K562 (cell line): ENCODE data around the gene XRCC5. TPM values are rescaled to one million over a fixed set of nuclear protein-coding genes. Genes with fewer than 3 reads are reported as not detected.
A peak's percentile ranks its signal among the peaks of the same experiment; 100 is the strongest.

ENCODE experiments used
- ATAC-seq: fragments of 200-7000 bp; cut with Tn5 transposase; 3 replicates; pipeline ENCODE4 v1.9.1; 2020; ENCODE audit warnings: moderate library complexity
- Bru-seq: library from RNA; stranded (reverse); fragments of 400-500 nt; gene quantifications from one replicate; lab custom pipeline; 2021; lab: Mats Ljungman, UMichigan
- BruChase-seq, 2 experiments: library from RNA; stranded (reverse); fragments of 400-500 nt; gene quantifications; one replicate each; lab custom pipeline; 2021; lab: Mats Ljungman, UMichigan
- BruUV-seq: library from RNA; stranded (reverse); fragments of 400-500 nt; replicated peaks from 2 replicates; lab custom pipeline; 2021; lab: Mats Ljungman, UMichigan
- CTCF ChIA-PET: fragments of 300-600 bp; formaldehyde crosslinking; extraction: SDS; loops from one replicate; lab custom pipeline; 2021; ENCODE audit warnings: low intra/inter-chr PET ratio; lab: Yijun Ruan, JAX
- POLR2A ChIA-PET: fragments of 300-600, 350-650 bp; sonication (Branson Sonifier 250); formaldehyde crosslinking; extraction: SDS; loops from one replicate; lab custom pipeline; 2021; ENCODE audit warnings: antibody characterized with exemption, inconsistent platforms; lab: Yijun Ruan, JAX
- DNase-seq, 4 experiments: peaks; one replicate each; pipeline versions ENCODE4 v3.0.0 to v3.0.0-alpha.2; 2011 to 2018; ENCODE audit warnings: low spot score in 3 of 4, mixed read lengths in 3 of 4; ENCODE audit errors: extremely low read depth in 1 of 4
- FAIRE-seq: peaks from 2 replicates; lab custom pipeline; 2011; peaks lifted over from hg19 to GRCh38; lab: Jason Lieb, UNC
- H2AFZ ChIP-seq: 2 replicates; pipeline ENCODE4 v1.6.0; 2011; ENCODE audit warnings: low read depth, low read length, control low read depth, inconsistent platforms
- H3K27ac ChIP-seq: fragments of 200-600 bp; 3 replicates; pipeline ENCODE4 v1.8.0; 2011; ENCODE audit warnings: low read depth, mild to moderate bottlenecking, control low read depth, inconsistent platforms, low read length, moderate library complexity, mixed read lengths; ENCODE audit errors: extremely low read depth
- H3K27me3 ChIP-seq, 2 experiments: fragments of 300-600 bp in 1 of 2; 2 replicates in 1 of 2; 3 replicates in 1 of 2; pipeline versions ENCODE4 v1.6.0 to v1.8.0; 2011; ENCODE audit warnings: inconsistent platforms in 2 of 2, low read length in 2 of 2, mild to moderate bottlenecking in 1 of 2, mixed read lengths in 1 of 2, moderate library complexity in 1 of 2; ENCODE audit not compliant: control insufficient read depth in 2 of 2, insufficient read depth in 2 of 2
- H3K36me3 ChIP-seq: fragments of 300-600 bp; 3 replicates; pipeline ENCODE4 v1.8.0; 2011; ENCODE audit warnings: mild to moderate bottlenecking, low read length, inconsistent platforms; ENCODE audit not compliant: control insufficient read depth, insufficient read depth
- H3K4me1 ChIP-seq, 2 experiments: fragments of 200-600 bp in 1 of 2; replicated peaks in 1 of 2; 2 replicates in 1 of 2; 3 replicates in 1 of 2; pipeline versions ENCODE4 v1.5.1 to v1.8.0; 2011; ENCODE audit warnings: inconsistent platforms in 2 of 2, low read length in 2 of 2, mild to moderate bottlenecking in 1 of 2, mixed read lengths in 1 of 2, moderate library complexity in 1 of 2; ENCODE audit not compliant: control insufficient read depth in 2 of 2, insufficient read depth in 2 of 2
- H3K4me2 ChIP-seq: 2 replicates; pipeline ENCODE4 v1.6.1; 2011; ENCODE audit warnings: low read length, control low read depth, inconsistent platforms, mixed read lengths; ENCODE audit not compliant: insufficient read depth
- H3K4me3 ChIP-seq: fragments of 200-600 bp; sonication (generic), shearing (Covaris generic); 2 replicates; pipeline ENCODE4 v1.5.1; 2016; ENCODE audit warnings: control low read depth, inconsistent platforms
- H3K79me2 ChIP-seq: fragments of 200-600 bp; 3 replicates; pipeline ENCODE4 v1.8.0; 2011; ENCODE audit warnings: low read length, inconsistent platforms; ENCODE audit not compliant: control insufficient read depth, insufficient read depth
- H3K9ac ChIP-seq, 2 experiments: 2 replicates each; pipeline versions ENCODE4 v1.6.0 to v1.6.1; 2011; ENCODE audit warnings: low read depth in 2 of 2, low read length in 2 of 2, control low read depth in 1 of 2, inconsistent platforms in 1 of 2, mild to moderate bottlenecking in 1 of 2, mixed read lengths in 1 of 2; ENCODE audit not compliant: insufficient read depth in 1 of 2
- H3K9me1 ChIP-seq: one replicate; pipeline ENCODE4 v1.6.0; 2011; ENCODE audit warnings: inconsistent platforms, mild to moderate bottlenecking, low read length, moderate library complexity; ENCODE audit not compliant: control insufficient read depth, insufficient read depth
- H3K9me3 ChIP-seq: replicated peaks from 2 replicates; pipeline ENCODE4 v1.5.1; 2011; ENCODE audit warnings: low read depth, low read length, inconsistent platforms; ENCODE audit not compliant: control insufficient read depth, insufficient read depth
- H4K20me1 ChIP-seq: replicated peaks from 2 replicates; pipeline ENCODE4 v1.6.1; 2011; ENCODE audit warnings: low read length, inconsistent platforms, mixed read lengths; ENCODE audit not compliant: control insufficient read depth, insufficient read depth
- CREB5 ChIP-seq: fragments of 250-450 bp; sonication (Bioruptor Pico); IDR thresholded peaks from 2 replicates; pipeline ENCODE4 v1.5.0; 2020; ENCODE audit warnings: mild to moderate bottlenecking
- FIP1L1 ChIP-seq: fragments of 200-400 bp; formaldehyde crosslinking; IDR thresholded peaks from 2 replicates; pipeline ENCODE4 v1.6.1; 2018; ENCODE audit warnings: mild to moderate bottlenecking, low read depth, low read length; ENCODE audit not compliant: poor library complexity, severe bottlenecking
- FOXJ3 ChIP-seq: sonication (generic); formaldehyde crosslinking; IDR thresholded peaks from 2 replicates; pipeline ENCODE4 v1.4.0; 2020; ENCODE audit warnings: mild to moderate bottlenecking, missing genetic modification reagents
- PATZ1 ChIP-seq: fragments of 250-450 bp; sonication (Bioruptor Pico); IDR thresholded peaks from 2 replicates; pipeline ENCODE4 v1.5.0; 2020; ENCODE audit warnings: mild to moderate bottlenecking, borderline replicate concordance
- PHF20 ChIP-seq: fragments of 450-650 bp; IDR thresholded peaks from 2 replicates; pipeline ENCODE4 v1.6.1; 2018; ENCODE audit not compliant: partially characterized antibody
- POLR2A ChIP-seq: fragments of 450-650 bp; conservative IDR thresholded peaks from 2 replicates; pipeline ENCODE4 v1.6.1; 2016
- THRA ChIP-seq: fragments of 450-650 bp; IDR thresholded peaks from 2 replicates; pipeline ENCODE4 v1.6.1; 2017; ENCODE audit warnings: mild to moderate bottlenecking, moderate library complexity
- ZKSCAN1 ChIP-seq: fragments of 150-350 bp; IDR thresholded peaks from 2 replicates; pipeline ENCODE4 v1.6.1; 2016; ENCODE audit warnings: low read depth, low read length
- ZNF263 ChIP-seq: sonication (generic); formaldehyde crosslinking; IDR thresholded peaks from 2 replicates; pipeline ENCODE4 v1.8.0; 2022; ENCODE audit warnings: mild to moderate bottlenecking, missing genetic modification reagents, borderline replicate concordance
- ZNF830 ChIP-seq: fragments of 250-450 bp; sonication (Bioruptor Pico); IDR thresholded peaks from 2 replicates; pipeline ENCODE4 v1.5.0; 2021; ENCODE audit warnings: mild to moderate bottlenecking
- WGBS: fragments of 100-300 bp; shearing (Covaris generic); methylation state at CpG from one replicate; pipeline ENCODE4 v1.1.6; 2016; ENCODE audit warnings: low coverage, mixed read lengths; ENCODE audit not compliant: insufficient coverage; ENCODE audit errors: missing lambda C conversion rate; 5-methylcytosine and 5-hydroxymethylcytosine counted together
- in situ Hi-C: fragments of 300-500 bp; cut with MboI; formaldehyde crosslinking; loops from 4 replicates; pipeline ENCODE4 v1.15.0; 2018; ENCODE audit warnings: inconsistent platforms, mixed read lengths
- intact Hi-C: fragments of 100-400 bp; cut with micrococcal nuclease; formaldehyde crosslinking; loops from 2 replicates; pipeline ENCODE4 v1.14.2; 2022
- long read RNA-seq, 3 experiments: library from polyadenylated mRNA in 2 of 3; library from RNA in 1 of 3; unstranded in 2 of 3; stranded (forward) in 1 of 3; transcript quantifications; one replicate each; pipeline ENCODE4 v2.0.0, GENCODE V29; 2019 to 2022
- polyA minus RNA-seq, 3 experiments: library from RNA; depleted of rRNA, polyadenylated mRNA; stranded (reverse); fragments of >200 nt; gene quantifications; 2 replicates each; pipeline ENCODE4 v1.2.3, GENCODE V29; 2011
- polyA plus RNA-seq, 8 experiments: library from polyadenylated mRNA; depleted of rRNA in 4 of 8; stranded (reverse) in 5 of 8; unstranded in 3 of 8; fragments of >200 nt; fragmentation: Nextera tagmentation in 2 of 8; fragmentation: Illumina TruSeq in 1 of 8; extraction: Ambion mirVana in 2 of 8; extraction: Trizol in 1 of 8; gene quantifications; 2 replicates each; pipeline versions ENCODE4 v1.2.1 to v1.2.3, GENCODE V29; 2011 to 2014; ENCODE audit warnings: inconsistent platforms in 1 of 8, missing spikeins in 1 of 8
- total RNA-seq, 7 experiments: library from RNA; depleted of rRNA in 6 of 7; stranded (reverse); fragments of >200 nt in 6 of 7; fragmentation: Illumina TruSeq in 2 of 7; extraction: Trizol in 2 of 7; gene quantifications; 2 replicates each; pipeline versions ENCODE4 v1.2.1 to v1.2.3, GENCODE V29; 2011 to 2021; ENCODE audit warnings: low replicate concordance in 1 of 7

Gene XRCC5
- 167 and 262 TPM in 2 replicates for total RNA-seq (2011; cell fraction: chromatin; rRNA removed; ENCODE audit: low replicate concordance)
- 85.9 and 98.2 TPM in 2 replicates for total RNA-seq (2011; cell fraction: nucleolus; rRNA removed)
- total RNA-seq (2011; cell fraction: nucleoplasm; rRNA removed), result 119 and 135 TPM in 2 replicates
- total RNA-seq (2014; rRNA removed), result 189 and 191 TPM in 2 replicates
- 334 and 394 TPM in 2 replicates for total RNA-seq (2014; rRNA removed; fragmentation: Illumina TruSeq; extraction: Trizol)
- total RNA-seq (2015; rRNA removed; fragmentation: Illumina TruSeq; extraction: Trizol), result 274 and 297 TPM in 2 replicates
- 283 and 290 TPM in 2 replicates for total RNA-seq (2021)
- polyA plus RNA-seq (2011; rRNA removed), result 398 and 551 TPM in 2 replicates
- polyA plus RNA-seq (2011; cell fraction: cytosol; rRNA removed), result 137 and 145 TPM in 2 replicates
- 83.1 and 119 TPM in 2 replicates for polyA plus RNA-seq (2011; cell fraction: nucleus; rRNA removed)
- polyA plus RNA-seq (2012), result 172 and 249 TPM in 2 replicates
- polyA plus RNA-seq (2014; fragmentation: Illumina TruSeq; extraction: Trizol), result 252 and 289 TPM in 2 replicates
- 100 to 1,000 TPM; 325 to 369 TPM for polyA plus RNA-seq (2014; fragmentation: Nextera tagmentation; extraction: Ambion mirVana)
- 156 and 168 TPM in 2 replicates for polyA plus RNA-seq (2014; rRNA removed)
- 747 and 768 TPM in 2 replicates for polyA minus RNA-seq (2011; rRNA and poly(A)+ RNA removed)
- polyA minus RNA-seq (2011; cell fraction: cytosol; rRNA and poly(A)+ RNA removed), result 144 and 225 TPM in 2 replicates
- 99.9 and 166 TPM in 2 replicates for polyA minus RNA-seq (2011; cell fraction: nucleus; rRNA and poly(A)+ RNA removed)
- Bru-seq, nascent RNA, result percentile 94 among the genes with signal in this experiment
- BruChase-seq, experiment 1, labeled RNA remaining after a 2-hour chase, result percentile 94 among the genes with signal in this experiment
- BruChase-seq, experiment 2, labeled RNA remaining after a 6-hour chase, result percentile 91 among the genes with signal in this experiment
- long read RNA-seq, experiment 1, transcript XRCC5-201 (21 exons, 3,428 nt), result major isoform, 902 of 1,165 reads
- long read RNA-seq, experiment 1, partial matches to known transcripts, result 191 of 1,165 reads
- long read RNA-seq, experiment 1, other reads (novel, unspliced or antisense), result 71 of 1,165 reads
- long read RNA-seq, experiment 2, transcript XRCC5-201 (21 exons, 3,428 nt), result major isoform, 158 of 434 reads
- long read RNA-seq, experiment 2, partial matches to known transcripts, result 191 of 434 reads
- long read RNA-seq, experiment 2, other reads (novel, unspliced or antisense), result 81 of 434 reads
- long read RNA-seq, experiment 3, transcript XRCC5-201 (21 exons, 3,428 nt), result major isoform, 108 of 286 reads
- long read RNA-seq, experiment 3, partial matches to known transcripts, result 161 of 286 reads
- long read RNA-seq, experiment 3, other reads (novel, unspliced or antisense), result 17 of 286 reads

- Histone ChIP-seq H3K79me2 (peaks cover 43% of the 10 kb centered on the region), H3K27me3 (no peaks in the 10 kb centered on the region), H3K27ac (peak within 1 kb of the TSS; percentile 88), H3K4me1 (peaks cover 5 to 15% of the 10 kb centered on the region in 2 experiments; a peak in 4 of 5 replicates), H3K4me2 (peak within 1 kb of the TSS; percentile 84), H3K9ac (peak within 1 kb of the TSS; percentile 93 to 94), H2AFZ (peak within 1 kb of the TSS; percentile 88), H4K20me1 (peaks cover 4% of the 10 kb centered on the region; the same call in 1 of the 2 replicates), H3K9me1 (no peaks in the 10 kb centered on the region), H3K36me3 (peaks cover 41% of the 10 kb centered on the region), H3K4me3 (peak within 1 kb of the TSS; percentile 71), H3K9me3 (no peaks in the 10 kb centered on the region)
- no TSS peak for BruUV-seq
- DNase-seq (peak; percentile 90 to 95 (median 92)), ATAC-seq (peak; percentile 85), FAIRE-seq (peak; percentile 92)
- POLR2A ChIA-PET, result interaction anchor here (0.6 to 1.5 kb wide), 4 partner anchors 9 to 219 kb away, joined by 4 to 5 read pairs (median 4); partner anchors contain the start of genes PECR and TMEM169
- intact Hi-C loops, result loop anchor here (5.0 to 10.0 kb wide), 3 partner anchors 37 to 154 kb away; no protein-coding TSS in a partner anchor
- WGBS, result under 1% methylated on average over 45 of the region's 57 CpGs
- in situ Hi-C loops, result no loop called here
- CTCF ChIA-PET, result no interaction called here
- TF ChIP-seq THRA, result no peak
- TF ChIP-seq FIP1L1, result peak; percentile 41
- no peak for TF ChIP-seq ZKSCAN1
- TF ChIP-seq ZNF830 (CRISPR knock-in tag), result no peak
- TF ChIP-seq CREB5 (CRISPR knock-in tag), result no peak
- no peak for TF ChIP-seq PATZ1
- peak; percentile 93 for TF ChIP-seq POLR2A
- no peak for TF ChIP-seq ZNF263 (CRISPR knock-in tag)
- no peak for TF ChIP-seq FOXJ3 (CRISPR knock-in tag)
- TF ChIP-seq PHF20, result peak; percentile 77
These were observed at the start of gene XRCC5 for GRCh38 chr2:216108967-216109921. Gene XRCC5 (plus strand): TSS chr2:216109348. CDS start chr2:216109437, 89 bp downstream.
